Spleen (tissue), 11 donors: ENCODE results near the gene ENPP1. TPM values are rescaled to one million over a fixed set of nuclear protein-coding genes. Genes with fewer than 3 reads are reported as not detected.

Experiments
- DNase-seq: peaks from one replicate; pipeline ENCODE4 v3.0.0-alpha.2; 2020
- H3K27ac ChIP-seq, 8 donors: fragments of 200-600 bp; sonication (generic) in 7 of 8; 1 replicate in 4 of 8; 2 replicates in 4 of 8; pipeline versions ENCODE4 v1.5.0 to v1.8.0; 2016 to 2021; ENCODE audit warnings: inconsistent platforms in 4 of 8, mild to moderate bottlenecking in 4 of 8, moderate library complexity in 1 of 8
- H3K27me3 ChIP-seq, 7 donors: fragments of 200-600 bp; sonication (generic) in 6 of 7; replicated peaks in 1 of 7; 1 replicate in 4 of 7; 2 replicates in 3 of 7; pipeline versions ENCODE4 v1.5.0 to v1.8.0; 2016 to 2021; ENCODE audit warnings: inconsistent platforms in 3 of 7, mild to moderate bottlenecking in 1 of 7
- H3K36me3 ChIP-seq, 6 donors: fragments of 200-600 bp; sonication (generic) in 5 of 6; 1 replicate in 4 of 6; 2 replicates in 2 of 6; pipeline versions ENCODE4 v1.5.0 to v1.8.0; 2016 to 2021; ENCODE audit warnings: inconsistent platforms in 2 of 6
- H3K4me1 ChIP-seq, 6 donors: fragments of 200-600 bp; sonication (generic) in 5 of 6; 1 replicate in 3 of 6; 2 replicates in 3 of 6; pipeline versions ENCODE4 v1.5.0 to v1.8.0; 2016 to 2021; ENCODE audit warnings: inconsistent platforms in 3 of 6
- H3K4me3 ChIP-seq, 8 donors: fragments of 200-600 bp; sonication (generic) in 7 of 8; 1 replicate in 4 of 8; 2 replicates in 4 of 8; pipeline versions ENCODE4 v1.5.0 to v1.8.0; 2016 to 2021; ENCODE audit warnings: inconsistent platforms in 4 of 8, mild to moderate bottlenecking in 4 of 8, moderate library complexity in 2 of 8
- H3K9me3 ChIP-seq, 8 donors: fragments of 200-600 bp; sonication (generic) in 7 of 8; 1 replicate in 4 of 8; 2 replicates in 4 of 8; pipeline versions ENCODE4 v1.5.0 to v1.8.0; 2016 to 2021; ENCODE audit warnings: inconsistent platforms in 4 of 8
- POLR2A ChIP-seq, 3 donors: fragments of 450-650 bp; IDR thresholded peaks; one replicate each; pipeline ENCODE4 v1.5.1; 2017; ENCODE audit warnings: antibody characterized with exemption in 3 of 3, mild to moderate bottlenecking in 1 of 3
- POLR2AphosphoS5 ChIP-seq, 3 donors: sonication (generic); formaldehyde crosslinking; IDR thresholded peaks; one replicate each; pipeline ENCODE4 v1.5.1; 2017; ENCODE audit warnings: antibody characterized with exemption in 3 of 3
- WGBS, 5 donors: extraction: QIAGEN DNeasy Blood & Tissue Kit in 3 of 5; methylation state at CpG; one replicate each; pipeline versions ENCODE4 v1.1.5 to v1.1.7; 2013 to 2018; 5-methylcytosine and 5-hydroxymethylcytosine counted together
- intact Hi-C: fragments of 100-400 bp; cut with DNase I; formaldehyde crosslinking; loops from one replicate; pipeline ENCODE4 v1.15.0; 2023; ENCODE audit warnings: low total_unique reads
- polyA plus RNA-seq, 3 donors: library from polyadenylated mRNA; stranded (reverse); fragments of 200-250 nt; gene quantifications; one replicate each; pipeline ENCODE4 v1.2.1, GENCODE V29; 2013
- total RNA-seq, 7 donors: library from RNA; depleted of rRNA in 3 of 7; stranded (reverse); fragments of >200 nt in 3 of 7; fragmentation: NEBNext Ultra II Directional in 4 of 7; extraction: Animal tissue kit (Norgen Biotek cat#: 25700) in 4 of 7; gene quantifications; one replicate each; pipeline versions ENCODE4 v1.1.0 to v1.2.1, GENCODE V29; 2016 to 2021
- TF ChIP-seq, protein P1 (sequence below), 11 experiments: fragments of 200-600 bp in 7 of 11; fragments of 450-650 bp in 4 of 11; sonication (generic) in 4 of 11; IDR thresholded peaks in 8 of 11; conservative IDR thresholded peaks in 3 of 11; 1 replicate in 7 of 11; 2 replicates in 4 of 11; pipeline versions ENCODE4 v1.4.0 to v1.8.0; 2016 to 2021; ENCODE audit warnings: antibody characterized with exemption in 11 of 11, inconsistent platforms in 4 of 11, mild to moderate bottlenecking in 1 of 11
- donor health status: healthy with polysubstance abuse.
- donor health status: DM: no; HTN: no; CAD: no; lungs with moderate emphysema.
- donor health status: DM: no; HTN: no; CAD: no.
- donor health status: Bipolar disorder and iron deficiency.
- donor health status: healthy.
- donor health status: DM: no; HTN: no; CAD: no.
- donor health status: DM: yes; HTN: yes; CAD: no.

Gene ENPP1
- total and polyA plus RNA-seq, 10 donors = 0.46 to 10.6 (median 2.9) TPM

DNA sequence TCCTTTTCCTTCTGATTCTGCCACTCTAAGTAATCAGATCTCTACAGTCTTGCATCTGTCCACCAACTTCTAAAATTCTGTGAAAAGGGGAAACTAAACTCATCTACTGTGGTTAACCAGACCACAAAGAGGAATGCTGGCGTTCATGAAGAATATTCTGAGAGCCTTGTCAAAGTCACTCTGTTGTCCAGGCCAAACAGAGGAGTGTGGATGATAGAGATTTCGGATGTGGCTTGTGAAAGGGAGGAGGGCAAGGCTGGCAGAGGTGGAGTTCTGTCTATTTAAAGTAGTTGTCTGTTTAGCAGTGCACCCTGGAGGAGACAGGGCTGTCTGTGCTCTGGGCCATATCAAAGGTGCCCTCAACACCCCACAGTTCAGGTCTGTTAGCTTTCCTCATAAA, 109.5 kb downstream of the ENPP1 start:
- 18 to 32% (median 31%) methylated on average over 2 of the region's 2 CpGs for WGBS, 5 donors
- Histone ChIP-seq H3K27ac (no peak overlapping the region), H3K36me3 (no peaks in the 10 kb centered on the region), H3K4me1 (peaks cover 0 to 18% (median 4%) of the 10 kb centered on the region in 6 donors), H3K27me3 (peaks cover 0 to 57% (median 8%) of the 10 kb centered on the region in 7 donors), H3K4me3 (no peak overlapping the region), H3K9me3 (peaks cover 0 to 10% (median 6%) of the 10 kb centered on the region in 8 donors)
- intact Hi-C loops = loop anchor here (10.0 kb wide), 1 partner anchor 223 kb away; no protein-coding TSS in a partner anchor
- no peak for TF ChIP-seq POLR2AphosphoS5 (IDR thresholded peaks at IDR 0.05)
- TF ChIP-seq, protein P1, sequence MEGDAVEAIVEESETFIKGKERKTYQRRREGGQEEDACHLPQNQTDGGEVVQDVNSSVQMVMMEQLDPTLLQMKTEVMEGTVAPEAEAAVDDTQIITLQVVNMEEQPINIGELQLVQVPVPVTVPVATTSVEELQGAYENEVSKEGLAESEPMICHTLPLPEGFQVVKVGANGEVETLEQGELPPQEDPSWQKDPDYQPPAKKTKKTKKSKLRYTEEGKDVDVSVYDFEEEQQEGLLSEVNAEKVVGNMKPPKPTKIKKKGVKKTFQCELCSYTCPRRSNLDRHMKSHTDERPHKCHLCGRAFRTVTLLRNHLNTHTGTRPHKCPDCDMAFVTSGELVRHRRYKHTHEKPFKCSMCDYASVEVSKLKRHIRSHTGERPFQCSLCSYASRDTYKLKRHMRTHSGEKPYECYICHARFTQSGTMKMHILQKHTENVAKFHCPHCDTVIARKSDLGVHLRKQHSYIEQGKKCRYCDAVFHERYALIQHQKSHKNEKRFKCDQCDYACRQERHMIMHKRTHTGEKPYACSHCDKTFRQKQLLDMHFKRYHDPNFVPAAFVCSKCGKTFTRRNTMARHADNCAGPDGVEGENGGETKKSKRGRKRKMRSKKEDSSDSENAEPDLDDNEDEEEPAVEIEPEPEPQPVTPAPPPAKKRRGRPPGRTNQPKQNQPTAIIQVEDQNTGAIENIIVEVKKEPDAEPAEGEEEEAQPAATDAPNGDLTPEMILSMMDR (IDR thresholded peaks at IDR 0.05 in 8 of 11, conservative IDR thresholded peaks at IDR 0.05 in 3 of 11) = no peak
- TF ChIP-seq POLR2A (IDR thresholded peaks at IDR 0.05) = no peak
- no peak for DNase-seq

GRCh38 chr6:131917763-131918649, 110.2 kb downstream of the ENPP1 start:
- DNase-seq = no peak
- H3K4me1 ChIP-seq = peaks cover 0 to 18% (median 4%) of the 10 kb centered on the region in 6 donors
- intact Hi-C loops = loop anchor here (10.0 kb wide), 1 partner anchor 223 kb away; no protein-coding TSS in a partner anchor
- peaks cover 0 to 17% (median 13%) of the 10 kb centered on the region in 8 donors for H3K9me3 ChIP-seq
- no peak overlapping the region for H3K4me3 ChIP-seq
- no peaks in the 10 kb centered on the region for H3K36me3 ChIP-seq
- WGBS, 5 donors = 53 to 71% (median 63%) methylated on average over 6 of the region's 6 CpGs
- no peak overlapping the region for H3K27ac ChIP-seq
- peaks cover 0 to 50% (median 7%) of the 10 kb centered on the region in 7 donors for H3K27me3 ChIP-seq
- TF ChIP-seq POLR2AphosphoS5 (IDR thresholded peaks at IDR 0.05) (no peak), POLR2A (IDR thresholded peaks at IDR 0.05) (no peak)
- TF ChIP-seq, protein P1 (IDR thresholded peaks at IDR 0.05 in 8 of 11, conservative IDR thresholded peaks at IDR 0.05 in 3 of 11) = no peak

- intact Hi-C loops = loop anchor here (10.0 kb wide), 1 partner anchor 224 kb away; no protein-coding TSS in a partner anchor
- DNase-seq = no peak
- TF ChIP-seq, protein P1 (IDR thresholded peaks at IDR 0.05 in 8 of 11, conservative IDR thresholded peaks at IDR 0.05 in 3 of 11) = no peak
- no peak for TF ChIP-seq POLR2A (IDR thresholded peaks at IDR 0.05)
- no peak for TF ChIP-seq POLR2AphosphoS5 (IDR thresholded peaks at IDR 0.05)
Observed at GRCh38 chr6:131918650-131919355, 111.0 kb downstream of the ENPP1 start.

More at GRCh38 chr6:131918650-131919355, 111.0 kb downstream of the ENPP1 start:
- Histone ChIP-seq H3K27ac (no peak overlapping the region), H3K27me3 (peaks cover 0 to 42% (median 4%) of the 10 kb centered on the region in 7 donors), H3K4me3 (no peak overlapping the region), H3K9me3 (peaks cover 3 to 25% (median 21%) of the 10 kb centered on the region in 8 donors), H3K4me1 (peaks cover 0 to 18% (median 4%) of the 10 kb centered on the region in 6 donors), H3K36me3 (no peaks in the 10 kb centered on the region)
- 73 to 93% (median 82%) methylated on average over 7 to 9 of the region's 9 CpGs for WGBS, 5 donors
